ENCODE data around the gene NR2F6. TPM values are rescaled to one million over a fixed set of nuclear protein-coding genes. Genes with fewer than 3 reads are reported as not detected.

The NR2F6 gene
- total RNA-seq, 4 donors from 2014 or later = 7.1 to 47.7 (median 10.7) TPM

DNA sequence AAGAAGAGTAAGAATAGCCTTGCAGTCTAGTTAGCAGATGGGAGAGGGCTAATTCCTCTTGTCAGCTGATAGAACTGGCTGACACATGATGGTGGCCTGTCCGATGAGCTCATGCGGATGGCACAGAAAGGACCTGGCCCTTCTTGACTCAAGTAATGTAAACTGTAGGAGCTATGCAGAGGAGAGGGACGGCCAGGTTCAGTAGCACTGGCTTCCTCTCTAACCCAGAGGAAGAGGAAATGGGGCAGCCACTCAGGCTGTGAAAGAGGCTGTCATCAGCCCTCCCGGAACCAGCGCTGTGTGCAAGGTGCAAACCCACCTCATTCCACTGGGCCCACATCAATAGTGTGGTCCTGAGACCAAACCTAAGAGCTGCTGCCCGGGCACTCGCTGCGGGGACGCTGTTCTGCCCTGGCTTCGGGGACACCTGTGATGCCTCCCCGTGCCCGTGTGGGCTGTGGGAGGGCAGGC is 61.3 kb downstream of the NR2F6 start:
- TF ChIP-seq, protein P1, sequence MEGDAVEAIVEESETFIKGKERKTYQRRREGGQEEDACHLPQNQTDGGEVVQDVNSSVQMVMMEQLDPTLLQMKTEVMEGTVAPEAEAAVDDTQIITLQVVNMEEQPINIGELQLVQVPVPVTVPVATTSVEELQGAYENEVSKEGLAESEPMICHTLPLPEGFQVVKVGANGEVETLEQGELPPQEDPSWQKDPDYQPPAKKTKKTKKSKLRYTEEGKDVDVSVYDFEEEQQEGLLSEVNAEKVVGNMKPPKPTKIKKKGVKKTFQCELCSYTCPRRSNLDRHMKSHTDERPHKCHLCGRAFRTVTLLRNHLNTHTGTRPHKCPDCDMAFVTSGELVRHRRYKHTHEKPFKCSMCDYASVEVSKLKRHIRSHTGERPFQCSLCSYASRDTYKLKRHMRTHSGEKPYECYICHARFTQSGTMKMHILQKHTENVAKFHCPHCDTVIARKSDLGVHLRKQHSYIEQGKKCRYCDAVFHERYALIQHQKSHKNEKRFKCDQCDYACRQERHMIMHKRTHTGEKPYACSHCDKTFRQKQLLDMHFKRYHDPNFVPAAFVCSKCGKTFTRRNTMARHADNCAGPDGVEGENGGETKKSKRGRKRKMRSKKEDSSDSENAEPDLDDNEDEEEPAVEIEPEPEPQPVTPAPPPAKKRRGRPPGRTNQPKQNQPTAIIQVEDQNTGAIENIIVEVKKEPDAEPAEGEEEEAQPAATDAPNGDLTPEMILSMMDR (IDR thresholded peaks at IDR 0.05; ENCODE audit: low read depth) = no peak

- TF ChIP-seq, protein P1 (IDR thresholded peaks at IDR 0.05; ENCODE audit: low read depth) = no peak
These were observed 61.8 kb downstream of the NR2F6 start for GRCh38 chr19:17183858-17184321.

GRCh38 chr19:17183271-17183761 is 62.4 kb downstream of the NR2F6 start:
- TF ChIP-seq, protein P1 (IDR thresholded peaks at IDR 0.05; ENCODE audit: low read depth) = no peak

Other genes starting within 250 kb of the NR2F6 start
- gene CPAMD8, start 219.1 kb downstream of the NR2F6 start, total RNA-seq = 10 to 100 TPM in 2 of 4 donors, 1 to 10 TPM in 2; 3.7 to 75.5 (median 22.0) TPM
- 1 to 10 TPM; 3.3 to 6.5 (median 4.8) TPM for gene HAUS8, start 170.5 kb downstream of the NR2F6 start, total RNA-seq
- gene MYO9B, start 170.1 kb downstream of the NR2F6 start, total RNA-seq = 100 to 1,000 TPM in 1 of 4 donors, 10 to 100 TPM in 3; 72.0 to 158 (median 82.8) TPM
- 10 to 100 TPM; 20.5 to 31.3 (median 29.2) TPM for gene USE1, start 30.6 kb downstream of the NR2F6 start, total RNA-seq
- 10 to 100 TPM in 2 of 4 donors, 1 to 10 TPM in 2; 8.8 to 16.2 (median 12.0) TPM for gene OCEL1, start 19.7 kb downstream of the NR2F6 start, total RNA-seq
- 10 to 100 TPM in 1 of 4 donors, 1 to 10 TPM in 3; 3.4 to 39.9 (median 4.8) TPM for gene USHBP1, start 18.8 kb upstream of the NR2F6 start, total RNA-seq
- 10 to 100 TPM; 49.6 to 60.6 (median 54.7) TPM for gene BABAM1, start 21.5 kb upstream of the NR2F6 start, total RNA-seq
- gene ANKLE1, start 36.0 kb upstream of the NR2F6 start, total RNA-seq = under 1 TPM in 2 of 4 donors, not detected in 2; 0.22 to 0.51 TPM
- 10 to 100 TPM in 2 of 4 donors, 1 to 10 TPM in 2; 6.2 to 17.5 (median 12.1) TPM for gene ABHD8, start 57.5 kb upstream of the NR2F6 start, total RNA-seq
- 100 to 1,000 TPM; 117 to 211 (median 135) TPM for gene MRPL34, start 60.0 kb upstream of the NR2F6 start, total RNA-seq
- gene DDA1, start 63.6 kb upstream of the NR2F6 start, total RNA-seq = 10 to 100 TPM in 2 of 4 donors, 1 to 10 TPM in 2; 4.6 to 23.5 (median 9.5) TPM
- gene ANO8, start 88.9 kb upstream of the NR2F6 start, total RNA-seq = 10 to 100 TPM in 1 of 4 donors, 1 to 10 TPM in 3; 5.4 to 30.3 (median 7.5) TPM
- 10 to 100 TPM in 3 of 4 donors, 1 to 10 TPM in 1; 8.6 to 32.2 (median 14.6) TPM for gene GTPBP3, start 91.6 kb upstream of the NR2F6 start, total RNA-seq
- gene PLVAP, start 131.4 kb upstream of the NR2F6 start, total RNA-seq = 100 to 1,000 TPM in 1 of 4 donors, 10 to 100 TPM in 3; 22.6 to 220 (median 82.6) TPM
- gene CCDC194, start 148.3 kb upstream of the NR2F6 start, total RNA-seq = not detected
- gene BST2, start 159.7 kb upstream of the NR2F6 start, total RNA-seq = 100 to 1,000 TPM in 2 of 4 donors, 10 to 100 TPM in 2; 61.5 to 153 (median 92.1) TPM
- gene MVB12A, start 174.1 kb upstream of the NR2F6 start, total RNA-seq = 10 to 100 TPM; 45.6 to 61.7 (median 54.3) TPM
- under 1 TPM in 3 of 4 donors, not detected in 1; 0.34 to 0.66 (median 0.49) TPM for gene TMEM221, start 202.7 kb upstream of the NR2F6 start, total RNA-seq
- 1 to 10 TPM in 2 of 4 donors, not detected in 2; 1.3 to 2.1 TPM for gene NXNL1, start 215.0 kb upstream of the NR2F6 start, total RNA-seq
- gene SLC27A1, start 224.6 kb upstream of the NR2F6 start, total RNA-seq = 10 to 100 TPM; 15.0 to 66.5 (median 36.6) TPM